Measurements from ENCODE around the gene BTLA. TPM values are rescaled to one million over a fixed set of nuclear protein-coding genes. Genes with fewer than 3 reads are reported as not detected.

BTLA gene
- total and polyA plus RNA-seq, 2 experiments from 2014 or later: not detected

- Histone ChIP-seq H2AFZ (no peak overlapping the region), H3K4me1 (ENCODE audit: insufficient read depth) (no peaks in the 10 kb centered on the region), H3K36me3 (replicated peaks; ENCODE audit: insufficient read depth, low read depth) (no peaks in the 10 kb centered on the region), H3K9me3 (ENCODE audit: low read depth) (no peaks in the 10 kb centered on the region), H3K9me2 (replicated peaks; ENCODE audit: insufficient read depth) (no peaks in the 10 kb centered on the region), H3K79me2 (no peaks in the 10 kb centered on the region), H3K4me3 (no peak overlapping the region), H4K20me1 (ENCODE audit: insufficient read depth, poor library complexity, severe bottlenecking) (no peaks in the 10 kb centered on the region), H3K4me2 (no peak overlapping the region), H3K27ac (no peak overlapping the region), H3K27me3 (no peaks in the 10 kb centered on the region)
- no peak for DNase-seq (ENCODE audit: low spot score)
- TF ChIP-seq EZH2phosphoT487 (IDR thresholded peaks at IDR 0.05; ENCODE audit: low read depth, severe bottlenecking, unreplicated experiment) (no peak), CTCF (IDR thresholded peaks at IDR 0.05; ENCODE audit: poor library complexity) (no peak), EZH2 (IDR thresholded peaks at IDR 0.05; ENCODE audit: borderline replicate concordance) (no peak)
- WGBS (ENCODE audit: low lambda C conversion rate, missing lambda C conversion rate): 30% methylated on average over 2 of the region's 2 CpGs
These were observed 6.6 kb upstream of the BTLA start for GRCh38 chr3:112505907-112506306.

GRCh38 chr3:112504123-112504522 lies 4.9 kb upstream of the BTLA start:
- H3K9me3 ChIP-seq (ENCODE audit: low read depth): no peaks in the 10 kb centered on the region
- H3K4me1 ChIP-seq (ENCODE audit: insufficient read depth): no peaks in the 10 kb centered on the region
- no peaks in the 10 kb centered on the region for H3K9me2 ChIP-seq (replicated peaks; ENCODE audit: insufficient read depth)
- H3K4me3 ChIP-seq: no peak overlapping the region
- no peaks in the 10 kb centered on the region for H3K36me3 ChIP-seq (replicated peaks; ENCODE audit: insufficient read depth, low read depth)
- no peak overlapping the region for H3K27ac ChIP-seq
- no peak for TF ChIP-seq EZH2phosphoT487 (IDR thresholded peaks at IDR 0.05; ENCODE audit: low read depth, severe bottlenecking, unreplicated experiment)
- TF ChIP-seq CTCF (IDR thresholded peaks at IDR 0.05; ENCODE audit: poor library complexity): no peak
- TF ChIP-seq EZH2 (IDR thresholded peaks at IDR 0.05; ENCODE audit: borderline replicate concordance): no peak
- H2AFZ ChIP-seq: no peak overlapping the region
- 97% methylated on average over 3 of the region's 3 CpGs for WGBS (ENCODE audit: low lambda C conversion rate, missing lambda C conversion rate)
- H3K4me2 ChIP-seq: no peak overlapping the region
- H3K79me2 ChIP-seq: no peaks in the 10 kb centered on the region
- no peak for DNase-seq (ENCODE audit: low spot score)
- no peaks in the 10 kb centered on the region for H4K20me1 ChIP-seq (ENCODE audit: insufficient read depth, poor library complexity, severe bottlenecking)
- no peaks in the 10 kb centered on the region for H3K27me3 ChIP-seq

GRCh38 chr3:112503304-112503972 lies 4.2 kb upstream of the BTLA start:
- Histone ChIP-seq H3K4me2 (no peak overlapping the region), H3K9me2 (replicated peaks; ENCODE audit: insufficient read depth) (no peaks in the 10 kb centered on the region), H3K4me3 (no peak overlapping the region), H3K4me1 (ENCODE audit: insufficient read depth) (no peaks in the 10 kb centered on the region), H4K20me1 (ENCODE audit: insufficient read depth, poor library complexity, severe bottlenecking) (no peaks in the 10 kb centered on the region), H3K27me3 (no peaks in the 10 kb centered on the region), H3K9me3 (ENCODE audit: low read depth) (no peaks in the 10 kb centered on the region), H2AFZ (no peak overlapping the region), H3K27ac (no peak overlapping the region), H3K36me3 (replicated peaks; ENCODE audit: insufficient read depth, low read depth) (no peaks in the 10 kb centered on the region), H3K79me2 (no peaks in the 10 kb centered on the region)
- TF ChIP-seq EZH2phosphoT487 (IDR thresholded peaks at IDR 0.05; ENCODE audit: low read depth, severe bottlenecking, unreplicated experiment) (no peak), CTCF (IDR thresholded peaks at IDR 0.05; ENCODE audit: poor library complexity) (no peak), EZH2 (IDR thresholded peaks at IDR 0.05; ENCODE audit: borderline replicate concordance) (no peak)
- WGBS (ENCODE audit: low lambda C conversion rate, missing lambda C conversion rate): 86% methylated on average over 4 of the region's 4 CpGs
- no peak for DNase-seq (ENCODE audit: low spot score)
